GM23248 (cell line): Measurements from ENCODE around the gene SMCR8.

Experiments
- EZH2 ChIP-seq: fragments of 200-600 bp; sonication (generic); IDR thresholded peaks from 2 replicates; pipeline ENCODE4 v1.6.1; 2018; ENCODE audit warnings: antibody characterized with exemption, mild to moderate bottlenecking; ENCODE audit not compliant: insufficient read depth, poor library complexity, severe bottlenecking
- EZH2phosphoT487 ChIP-seq: fragments of 200-600 bp; sonication (generic); IDR thresholded peaks from 2 replicates; pipeline ENCODE4 v1.6.1; 2018; ENCODE audit warnings: antibody characterized with exemption, moderate library complexity, mild to moderate bottlenecking, low read depth; ENCODE audit not compliant: insufficient read depth

GRCh38 chr17:18277076-18277475, 38.0 kb upstream of the SMCR8 start:
- no peak for TF ChIP-seq EZH2phosphoT487
- no peak for TF ChIP-seq EZH2
